ENCODE measurements around the gene ERGIC1. TPM values are rescaled to one million over a fixed set of nuclear protein-coding genes. Genes with fewer than 3 reads are reported as not detected.

Gene ERGIC1
- total RNA-seq, 2 donors from 2014 or later, result 228 to 380 TPM

DNA sequence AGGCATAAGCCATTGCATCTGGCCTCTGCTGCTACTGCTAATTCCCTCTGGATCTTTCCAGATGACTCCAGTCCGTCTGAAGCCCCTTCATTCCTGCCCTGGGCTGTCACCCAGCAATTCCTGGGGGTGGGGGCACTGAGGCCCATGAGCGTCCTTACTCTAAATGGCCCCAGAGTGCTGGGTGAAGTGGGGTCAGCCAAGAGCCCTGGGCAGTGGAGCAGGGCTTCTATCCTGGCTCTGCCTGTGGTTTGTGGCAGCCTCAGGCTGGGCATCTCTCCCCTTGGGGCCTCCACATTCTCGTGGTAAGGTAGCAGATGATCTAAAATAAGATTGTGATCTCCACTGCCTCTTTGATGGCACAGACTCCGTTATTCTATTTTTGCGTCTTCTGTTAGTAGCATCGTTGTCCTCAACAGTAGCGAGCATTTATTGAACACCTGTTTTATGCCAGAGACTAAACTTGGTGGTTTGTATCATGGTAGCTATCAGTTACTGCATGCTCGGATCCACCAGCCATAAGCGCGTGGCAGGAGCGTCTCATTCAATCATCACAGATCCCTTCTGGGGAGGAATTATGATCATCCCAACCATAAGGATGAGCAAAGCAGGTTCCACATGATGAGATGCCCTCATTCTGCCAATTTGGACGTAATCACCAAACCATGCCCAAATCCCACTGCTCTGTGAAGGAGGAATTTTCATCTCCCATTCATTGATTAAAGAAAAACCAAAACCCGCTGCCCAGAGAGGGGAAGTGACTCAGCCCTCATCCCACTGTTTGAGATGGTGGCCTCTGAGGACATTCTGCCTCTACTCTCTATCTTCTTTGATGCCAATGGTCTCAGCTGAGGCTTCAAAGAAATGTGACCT, 41.1 kb upstream of the ERGIC1 start:
- intact Hi-C loops (cut with DNase I), result no loop called here
- Histone ChIP-seq H3K9me3 (no peaks in the 10 kb centered on the region), H3K27ac (no peak overlapping the region), H3K4me1 (replicated peaks) (no peaks in the 10 kb centered on the region), H3K4me3 (no peak overlapping the region), H3K27me3 (replicated peaks; ENCODE audit: insufficient read depth) (no peaks in the 10 kb centered on the region), H3K36me3 (no peaks in the 10 kb centered on the region)
- TF ChIP-seq POLR2A (IDR thresholded peaks at IDR 0.05) (no peak), CTCF (IDR thresholded peaks at IDR 0.05) (no peak), POLR2AphosphoS5 (IDR thresholded peaks at IDR 0.05) (no peak)
- no peak for DNase-seq (ENCODE audit: low spot score)
- WGBS, result 91% methylated on average over 13 of the region's 13 CpGs

GRCh38 chr5:172793577-172794488, 40.2 kb upstream of the ERGIC1 start:
- no peaks in the 10 kb centered on the region for H3K27me3 ChIP-seq (replicated peaks; ENCODE audit: insufficient read depth)
- no peak for DNase-seq (ENCODE audit: low spot score)
- intact Hi-C loops (cut with DNase I), result no loop called here
- H3K4me3 ChIP-seq, result no peak overlapping the region
- no peaks in the 10 kb centered on the region for H3K4me1 ChIP-seq (replicated peaks)
- TF ChIP-seq POLR2AphosphoS5 (IDR thresholded peaks at IDR 0.05) (no peak), CTCF (IDR thresholded peaks at IDR 0.05) (no peak), POLR2A (IDR thresholded peaks at IDR 0.05) (no peak)
- H3K36me3 ChIP-seq, result no peaks in the 10 kb centered on the region
- WGBS, result 92% methylated on average over 17 of the region's 17 CpGs
- no peaks in the 10 kb centered on the region for H3K9me3 ChIP-seq
- H3K27ac ChIP-seq, result peak overlapping the region; percentile 60 to 69

DNA sequence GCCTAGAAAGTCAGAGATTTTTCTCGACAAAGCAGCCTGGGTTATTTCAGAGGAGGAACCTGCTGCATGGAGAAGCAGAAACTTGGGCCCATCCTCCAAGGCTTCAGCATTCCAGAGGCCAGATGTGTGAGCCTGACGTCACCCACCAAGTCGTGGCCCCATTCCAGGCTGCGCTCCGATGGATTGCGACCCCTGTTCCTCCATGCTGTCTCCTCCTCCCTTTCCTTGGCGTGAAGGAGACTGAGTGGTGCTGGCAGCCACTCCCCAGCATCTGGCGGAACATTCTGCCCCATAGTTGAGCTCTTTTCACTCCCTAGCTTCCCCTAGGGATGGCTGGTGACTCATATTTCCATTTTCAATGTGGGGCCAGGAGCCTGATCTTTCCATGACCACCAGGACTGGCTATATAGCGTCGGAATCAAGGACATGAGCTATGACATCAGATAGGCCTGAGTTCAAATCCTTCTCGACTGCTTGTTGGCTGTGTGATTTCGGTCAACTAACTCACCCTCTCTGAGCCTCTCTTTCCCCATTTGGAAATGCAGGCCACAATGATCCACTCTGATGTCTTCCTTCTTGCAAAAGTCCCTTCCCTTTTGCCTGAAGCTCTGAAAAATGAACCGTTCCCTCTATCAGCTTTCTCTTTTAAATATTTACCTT, 38.6 kb upstream of the ERGIC1 start:
- intact Hi-C loops (cut with DNase I), result no loop called here
- Histone ChIP-seq H3K27ac (peak overlapping the region; percentile 60 to 69), H3K27me3 (replicated peaks; ENCODE audit: insufficient read depth) (no peaks in the 10 kb centered on the region), H3K4me3 (no peak overlapping the region), H3K4me1 (replicated peaks) (no peaks in the 10 kb centered on the region), H3K36me3 (no peaks in the 10 kb centered on the region), H3K9me3 (no peaks in the 10 kb centered on the region)
- DNase-seq (ENCODE audit: low spot score), result no peak
- peak; percentile 75 for TF ChIP-seq POLR2AphosphoS5 (IDR thresholded peaks at IDR 0.05)
- no peak for TF ChIP-seq POLR2A (IDR thresholded peaks at IDR 0.05)
- WGBS, result 47% methylated on average over 13 of the region's 13 CpGs

DNA sequence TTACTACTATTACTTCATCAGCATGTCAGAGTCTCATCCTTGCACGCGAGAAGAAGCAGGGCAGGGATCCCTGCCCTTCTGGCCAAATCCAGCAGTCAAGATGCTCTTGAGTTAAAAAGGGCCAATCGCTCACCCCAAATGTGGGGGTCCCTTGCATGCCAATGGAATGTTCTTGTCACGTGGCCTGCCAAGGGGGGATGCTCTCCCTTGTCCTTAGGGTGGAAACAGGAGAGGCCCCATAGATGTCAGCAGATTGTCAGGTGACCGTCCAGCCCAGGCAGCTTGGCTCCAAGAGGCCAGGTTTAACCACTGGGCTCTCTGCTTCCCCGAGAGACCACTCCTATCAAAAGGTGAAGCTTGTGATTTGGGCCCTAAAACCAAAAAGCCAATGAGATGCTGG, 37.7 kb upstream of the ERGIC1 start:
- Histone ChIP-seq H3K4me3 (no peak overlapping the region), H3K27ac (peak overlapping the region; percentile 60 to 69), H3K9me3 (no peaks in the 10 kb centered on the region), H3K4me1 (replicated peaks) (no peaks in the 10 kb centered on the region), H3K27me3 (replicated peaks; ENCODE audit: insufficient read depth) (no peaks in the 10 kb centered on the region), H3K36me3 (no peaks in the 10 kb centered on the region)
- intact Hi-C loops (cut with DNase I), result no loop called here
- 83% methylated on average over 6 of the region's 6 CpGs for WGBS
- TF ChIP-seq POLR2AphosphoS5 (IDR thresholded peaks at IDR 0.05) (no peak), POLR2A (IDR thresholded peaks at IDR 0.05) (no peak), CTCF (IDR thresholded peaks at IDR 0.05) (no peak)
- no peak for DNase-seq (ENCODE audit: low spot score)

DNA sequence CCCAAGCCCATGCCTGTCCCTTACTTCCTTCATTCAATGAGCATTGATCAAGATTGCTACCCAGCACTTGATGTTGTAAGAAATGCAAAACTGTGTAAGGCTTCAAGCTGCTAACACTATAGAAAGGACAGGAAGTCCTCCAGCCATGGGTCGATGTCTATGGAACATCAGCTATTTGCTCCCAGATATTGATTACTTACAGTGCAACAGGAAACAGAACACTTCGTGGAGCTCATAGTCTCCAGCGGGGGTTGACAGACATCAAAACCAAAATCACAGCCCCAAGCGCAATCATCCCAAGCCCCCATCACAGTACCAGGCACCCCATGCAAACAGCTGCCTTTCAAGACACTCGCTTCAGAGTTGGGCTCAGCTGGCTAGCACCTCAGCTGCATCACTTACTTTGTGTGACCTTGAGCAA, 36.3 kb upstream of the ERGIC1 start:
- WGBS, result 74% methylated on average over 5 of the region's 5 CpGs
- no peaks in the 10 kb centered on the region for H3K36me3 ChIP-seq
- intact Hi-C loops (cut with DNase I), result no loop called here
- peak overlapping the region; percentile 11 to 25 for H3K27ac ChIP-seq
- no peaks in the 10 kb centered on the region for H3K27me3 ChIP-seq (replicated peaks; ENCODE audit: insufficient read depth)
- H3K4me3 ChIP-seq, result no peak overlapping the region
- no peak for DNase-seq (ENCODE audit: low spot score)
- no peaks in the 10 kb centered on the region for H3K4me1 ChIP-seq (replicated peaks)
- TF ChIP-seq POLR2A (IDR thresholded peaks at IDR 0.05) (no peak), POLR2AphosphoS5 (IDR thresholded peaks at IDR 0.05) (no peak), CTCF (IDR thresholded peaks at IDR 0.05) (no peak)
- no peaks in the 10 kb centered on the region for H3K9me3 ChIP-seq

All from prostate gland (tissue), 2 donors.